ENCODE data around the gene XRCC3.

Gene XRCC3

DNA sequence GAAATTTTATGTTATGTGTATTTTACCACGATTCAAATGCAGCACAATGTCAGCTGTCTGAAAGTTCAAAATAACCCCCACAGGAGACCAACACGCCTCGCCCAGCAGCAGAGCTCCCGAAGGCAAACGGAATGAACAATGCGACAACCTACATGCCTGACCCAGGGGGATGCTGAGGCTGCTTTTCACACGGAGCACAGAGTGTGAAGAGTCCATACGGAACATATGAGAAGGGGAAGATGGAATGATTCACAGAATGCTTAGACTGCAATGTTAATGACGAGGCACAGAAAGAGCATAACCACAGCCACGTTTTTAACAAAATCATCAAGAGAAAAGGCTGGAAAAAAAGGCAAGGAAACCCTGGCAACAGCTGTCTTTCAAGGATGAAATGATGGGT is 22.9 kb upstream of the XRCC3 start:
- FAIRE-seq, result no peak

DNA sequence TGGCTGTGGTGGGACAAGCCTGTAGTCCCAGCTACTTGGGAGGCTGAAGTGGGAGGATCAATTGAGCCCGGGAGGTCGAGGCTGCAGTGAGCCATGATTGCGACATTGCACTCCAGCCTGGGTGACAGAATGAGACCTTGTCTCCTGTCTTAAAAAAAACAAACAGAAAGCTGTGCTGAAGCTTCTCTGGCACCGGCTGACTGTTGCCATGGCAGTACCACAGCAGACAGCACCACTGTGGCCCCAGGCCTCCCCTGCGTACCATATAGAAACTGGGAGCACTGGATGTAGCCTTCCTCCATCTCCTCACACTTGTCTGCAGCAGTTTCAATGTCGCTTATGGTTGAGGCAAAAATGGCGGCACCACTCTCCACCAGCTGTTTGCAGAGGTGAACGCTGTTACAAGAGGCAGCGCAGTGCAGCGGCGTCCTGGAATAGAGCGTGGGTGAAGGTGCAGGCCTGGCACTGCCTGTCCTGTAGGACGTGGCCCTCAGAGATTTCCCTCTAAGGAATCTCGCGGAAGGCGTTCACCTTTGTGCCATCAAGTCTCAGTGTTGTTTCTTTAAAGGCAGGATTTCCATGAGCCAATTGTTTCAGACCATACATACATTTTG is 22.3 kb upstream of the XRCC3 start:
- FAIRE-seq, result no peak

- no peak for FAIRE-seq
Observed at GRCh38 chr14:103736546-103737431, 21.5 kb upstream of the XRCC3 start.

DNA sequence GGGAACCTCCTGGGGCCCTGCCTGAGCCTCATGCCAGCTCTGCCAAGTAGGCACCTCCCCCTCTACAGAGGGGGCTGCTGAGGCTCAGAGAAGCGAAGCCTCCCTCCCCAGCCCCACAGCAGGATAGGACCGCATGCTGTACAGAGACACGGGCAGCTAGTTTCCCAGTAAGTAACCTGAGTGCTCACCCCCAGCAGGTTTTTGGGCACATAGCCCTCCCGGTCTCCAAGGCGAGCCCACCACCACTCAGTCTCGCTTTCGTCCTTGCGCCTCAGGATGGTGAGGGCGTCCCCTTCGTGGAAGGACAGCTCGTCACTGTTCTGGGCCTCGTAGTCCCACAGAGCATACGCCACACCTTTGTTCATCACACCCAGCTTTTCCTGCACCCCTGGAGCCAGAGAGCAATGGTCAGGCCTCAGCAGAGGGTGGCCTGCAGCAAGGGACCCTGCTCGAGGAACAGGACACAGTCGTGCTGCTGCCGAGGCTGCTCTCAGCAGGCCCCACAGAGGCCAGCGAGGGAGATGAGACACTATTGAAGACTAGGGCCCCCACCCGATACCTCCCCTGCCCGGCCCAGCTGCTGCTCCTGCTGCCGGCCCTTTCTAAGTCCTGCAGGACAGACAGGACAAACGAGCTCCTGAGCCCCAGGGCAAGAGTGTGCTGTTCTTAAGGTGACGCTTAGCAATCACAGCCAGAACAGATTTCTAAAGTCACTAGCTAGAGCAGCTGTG is 20.7 kb upstream of the XRCC3 start:
- no peak for FAIRE-seq

DNA sequence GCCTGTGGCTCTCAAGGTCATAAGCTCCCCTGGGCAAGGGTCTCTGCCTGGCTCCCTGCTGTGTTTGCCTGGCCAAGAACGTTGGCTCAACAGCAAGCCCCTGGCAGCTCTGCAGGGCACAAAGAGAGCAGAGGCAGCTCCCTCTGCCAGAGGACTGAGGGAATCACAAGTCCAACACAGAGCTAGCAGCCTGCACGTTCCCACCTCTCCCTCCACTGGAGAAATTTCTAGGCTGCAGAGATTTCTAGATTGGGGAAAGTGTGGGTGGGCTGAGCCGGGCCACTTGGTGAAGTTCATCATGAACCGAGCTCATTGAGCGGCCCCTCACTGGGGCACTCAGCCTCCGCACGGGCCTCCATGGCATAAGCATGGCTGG is 20.2 kb upstream of the XRCC3 start:
- FAIRE-seq, result no peak

DNA sequence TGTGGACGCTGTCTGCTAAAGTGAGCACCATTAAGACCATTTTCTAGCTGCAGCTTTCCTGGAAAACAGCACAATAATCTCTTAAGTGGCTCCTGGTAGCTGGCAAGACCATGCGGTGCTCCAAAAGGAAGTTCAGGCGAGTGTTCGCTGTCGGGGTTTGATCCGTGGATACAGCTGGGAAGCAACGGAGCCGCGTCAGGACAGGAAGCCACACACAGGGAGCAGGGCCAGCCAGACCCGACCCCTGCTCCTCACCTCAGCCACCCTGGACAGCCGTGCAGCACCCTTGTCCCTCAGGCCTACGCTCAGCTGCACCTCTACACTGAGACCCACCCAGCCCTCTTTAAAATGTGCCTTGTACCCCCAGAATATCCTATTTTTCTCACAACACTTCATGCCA is 19.8 kb upstream of the XRCC3 start:
- FAIRE-seq, result no peak

DNA sequence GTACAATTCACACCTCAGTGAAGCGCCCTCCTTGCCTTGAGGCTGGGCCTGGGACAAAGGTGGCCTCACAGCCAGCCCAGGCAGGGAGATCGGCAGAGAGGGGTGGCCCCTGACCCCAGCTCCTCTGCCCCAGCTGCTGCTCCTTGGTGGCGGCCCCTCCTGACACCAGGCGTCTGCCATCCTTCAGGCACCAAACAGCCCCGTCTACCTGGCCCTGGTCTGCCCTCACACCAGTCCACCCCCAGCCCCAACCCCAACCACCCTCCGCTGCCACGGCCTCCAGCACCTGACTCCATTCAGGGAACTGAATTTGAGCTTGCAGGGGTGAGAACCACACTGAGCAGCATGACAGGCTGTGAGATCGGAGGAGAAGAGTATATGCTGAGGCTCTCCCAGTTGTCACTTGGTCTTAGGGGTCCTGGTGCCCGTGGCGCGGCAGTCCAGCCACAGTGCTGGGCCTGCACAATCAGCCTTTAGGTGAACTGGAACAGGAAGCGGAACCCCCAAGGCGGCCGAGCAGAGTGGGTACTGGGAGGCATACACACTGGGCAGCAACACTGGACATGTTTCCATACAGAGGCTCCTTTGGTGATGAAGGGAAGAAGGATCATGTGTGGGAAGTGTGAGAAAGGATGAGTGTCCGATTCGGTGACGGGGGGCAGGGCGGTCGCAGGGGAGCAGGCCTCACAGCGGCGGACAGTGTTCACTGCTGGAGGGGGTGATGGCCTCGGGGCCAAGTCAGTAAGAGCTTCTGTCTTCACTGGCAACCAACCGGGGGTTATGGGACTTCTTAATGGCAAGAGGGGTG is 19.0 kb upstream of the XRCC3 start:
- FAIRE-seq, result no peak

- no peak for FAIRE-seq
Observed at GRCh38 chr14:103733651-103734050, 18.4 kb upstream of the XRCC3 start.

DNA sequence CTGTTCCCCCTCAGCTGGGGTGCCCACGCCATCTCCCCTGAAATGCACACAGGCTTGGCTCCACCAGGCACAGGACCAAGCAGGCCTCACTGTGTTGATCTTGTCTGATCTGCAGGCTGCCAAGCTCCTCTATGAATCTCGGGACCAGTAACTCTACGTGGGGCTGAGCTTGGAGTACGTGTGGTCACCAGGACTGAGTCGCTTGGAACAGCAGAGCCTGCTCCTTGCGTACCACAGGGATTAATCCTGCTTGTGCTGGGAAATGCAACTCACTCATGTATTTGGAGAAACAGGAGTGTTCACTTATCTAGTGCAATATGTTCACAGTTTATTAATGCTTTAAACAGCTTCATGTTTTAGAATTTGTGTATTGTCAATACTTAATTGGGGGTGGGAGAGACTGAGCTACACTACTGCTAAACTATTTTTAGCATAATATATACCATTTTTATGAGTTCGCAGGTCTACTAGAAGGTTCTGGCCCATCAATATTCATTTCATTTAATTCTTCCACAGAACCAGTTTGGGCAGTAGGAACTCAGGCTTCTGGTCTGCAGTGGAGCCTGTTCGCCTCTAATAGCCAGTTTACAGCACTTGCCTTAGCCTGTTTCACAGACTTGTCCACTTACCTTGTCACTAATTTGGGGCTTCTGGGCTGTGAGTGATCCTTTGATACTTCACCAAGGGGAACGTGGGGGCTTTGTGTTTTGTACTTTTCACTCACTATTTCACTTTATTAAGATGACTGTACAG is 17.8 kb upstream of the XRCC3 start:
- no peak for FAIRE-seq

DNA sequence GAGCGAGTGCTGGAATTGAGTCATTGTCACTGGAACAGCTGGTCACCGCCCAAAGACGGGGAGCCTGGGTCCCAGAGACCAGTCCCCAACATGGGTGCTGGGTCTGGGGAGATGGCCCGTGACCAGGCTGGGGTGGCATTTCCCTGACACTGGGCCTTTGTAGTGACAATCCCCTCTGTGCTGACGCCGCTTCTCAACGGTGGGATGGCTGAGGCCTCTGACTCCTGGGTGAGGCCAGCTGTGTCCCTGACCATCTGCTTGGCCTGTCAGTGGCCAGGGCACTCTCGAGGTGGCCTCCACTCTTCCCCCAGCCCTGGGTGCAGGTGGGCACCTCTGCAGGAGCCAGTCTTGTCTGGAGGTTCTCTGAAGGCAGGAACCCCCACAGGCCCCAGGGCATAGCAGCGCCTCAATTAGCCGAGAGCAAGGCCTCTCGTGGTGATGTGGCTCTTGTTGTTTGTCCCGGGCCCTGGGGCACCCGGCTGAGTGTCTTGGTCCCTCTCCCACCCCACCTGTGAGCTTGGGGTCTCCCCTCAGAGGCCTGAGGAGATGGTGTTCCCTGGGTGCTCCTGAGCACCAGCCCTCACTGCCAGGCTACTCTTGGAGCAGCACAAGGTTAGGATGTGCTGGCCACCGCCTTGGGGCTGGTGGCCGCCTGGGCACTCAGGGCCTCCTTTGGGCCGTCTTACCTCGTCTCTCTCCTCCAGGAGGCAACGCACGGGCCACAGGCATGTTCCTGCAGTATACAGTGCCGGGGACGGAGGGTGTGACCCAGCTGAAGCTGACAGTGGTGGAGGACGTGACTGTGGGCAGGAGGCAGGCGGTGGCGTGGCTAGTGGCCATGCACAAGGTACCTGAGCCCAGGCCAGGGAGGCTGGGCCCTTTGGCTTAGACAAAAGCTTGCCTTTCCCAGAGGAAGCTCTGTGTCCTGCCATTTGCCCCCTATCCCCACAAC is 16.9 kb upstream of the XRCC3 start:
- FAIRE-seq, result no peak

DNA sequence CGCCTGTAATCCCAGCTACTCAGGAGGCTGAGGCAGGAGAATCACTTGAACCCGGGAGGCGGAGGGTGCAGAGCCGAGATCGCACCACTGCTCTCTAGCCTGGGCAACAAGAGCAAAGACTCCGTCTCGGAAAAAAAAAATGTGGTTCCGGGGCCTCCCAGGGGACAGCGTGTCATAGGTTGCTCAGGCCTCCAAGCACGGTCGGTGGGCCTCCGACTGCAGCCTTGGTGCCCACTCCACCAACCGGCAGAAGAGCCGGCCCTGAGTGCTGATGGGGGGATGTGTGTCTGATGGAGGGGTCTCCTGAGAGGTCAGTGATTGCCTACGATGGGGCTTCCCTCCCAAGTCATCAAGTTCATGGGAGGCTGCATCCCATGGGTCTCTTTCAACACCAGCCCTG is 16.2 kb upstream of the XRCC3 start:
- FAIRE-seq, result no peak

DNA sequence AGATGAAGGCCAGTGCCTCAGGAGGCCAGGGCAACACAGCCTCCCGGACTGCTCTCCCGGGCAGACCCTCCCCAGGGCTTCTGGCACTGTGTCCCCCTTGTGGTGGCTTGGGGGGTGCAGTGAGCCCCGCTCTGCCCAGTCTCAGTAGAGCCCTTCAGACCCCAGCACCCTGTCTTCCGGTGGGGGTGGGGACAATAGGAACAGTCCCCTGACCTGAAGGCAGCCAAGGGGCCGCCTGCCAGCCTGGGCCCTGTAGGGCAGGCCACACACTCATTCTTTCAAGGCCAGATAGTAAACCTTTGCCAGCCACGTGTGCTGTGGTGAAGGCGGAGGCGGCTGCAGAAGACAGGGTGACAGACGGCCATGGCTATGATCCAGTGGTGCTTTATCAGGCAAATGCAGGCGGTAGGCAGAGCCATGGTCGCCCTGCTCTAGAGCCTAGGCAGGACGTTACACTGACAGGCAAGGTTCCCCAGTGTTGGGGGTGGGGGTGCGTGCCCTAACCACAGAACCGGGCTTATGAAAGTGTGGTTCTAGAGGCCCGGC is 15.3 kb upstream of the XRCC3 start:
- FAIRE-seq, result no peak

DNA sequence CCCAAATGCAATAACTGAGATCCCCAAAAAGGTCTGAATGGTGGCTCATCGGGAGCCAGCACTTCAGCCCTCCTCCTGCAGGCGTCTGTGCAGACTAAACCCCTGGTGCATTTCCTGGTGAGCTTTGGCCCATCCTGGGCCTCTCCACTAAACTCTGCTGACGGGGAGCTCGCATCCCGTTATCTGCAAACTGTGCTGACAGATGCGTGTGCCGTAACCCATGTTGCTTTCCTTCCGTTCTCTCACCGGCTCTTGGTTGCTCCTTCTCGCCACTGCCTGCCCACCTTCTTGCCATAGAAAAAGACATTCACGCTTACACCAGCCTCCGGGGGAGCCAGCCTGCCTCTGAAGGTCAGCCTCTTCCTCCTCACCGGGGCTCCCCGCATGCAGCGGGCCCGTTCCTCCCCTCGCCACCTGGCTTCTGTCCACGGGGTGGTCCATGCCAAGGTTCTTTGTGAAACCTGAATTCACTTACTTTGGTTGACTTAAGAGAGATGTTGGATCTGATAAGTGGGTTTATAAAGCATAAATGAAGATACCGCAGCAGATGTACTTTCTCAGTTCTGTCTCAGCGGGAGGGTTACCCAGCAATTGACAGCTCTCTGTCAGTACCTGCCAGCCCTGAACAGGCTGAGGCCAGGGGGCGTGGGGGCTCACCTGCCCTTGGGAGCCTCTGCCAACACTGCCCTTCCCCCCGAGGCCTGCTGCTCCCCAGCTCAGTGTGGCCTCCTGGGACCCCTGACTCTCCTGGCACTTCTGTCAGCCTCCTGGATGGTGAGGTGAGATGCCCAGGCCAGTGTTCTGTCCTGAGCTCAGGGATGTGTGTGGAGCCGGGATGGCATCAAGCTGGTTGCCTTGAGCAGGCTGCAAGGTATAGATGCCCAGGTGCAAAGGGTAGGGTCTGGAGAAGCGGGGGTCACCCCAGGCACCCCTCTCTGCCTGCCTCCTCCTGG is 14.5 kb upstream of the XRCC3 start:
- FAIRE-seq, result no peak

DNA sequence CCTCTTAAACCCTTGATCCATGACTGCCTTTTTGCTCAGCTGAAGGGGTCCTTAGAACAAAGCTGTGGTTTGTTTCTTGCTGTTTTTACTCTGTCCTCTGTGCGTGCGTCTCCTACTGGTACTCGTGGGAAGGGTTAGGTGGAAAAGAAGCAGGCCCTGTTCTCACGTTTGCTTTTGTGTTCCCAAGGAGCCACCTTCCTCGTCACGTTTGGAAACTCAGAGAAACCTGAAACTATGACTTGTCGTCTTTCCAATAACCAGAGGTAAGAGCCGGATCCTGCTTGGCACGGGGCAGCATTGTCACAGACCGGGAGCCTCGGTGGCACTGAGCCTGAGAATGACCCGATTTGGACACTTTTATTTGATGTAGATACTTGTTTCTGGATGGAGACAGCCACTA is 13.5 kb upstream of the XRCC3 start:
- no peak for FAIRE-seq

DNA sequence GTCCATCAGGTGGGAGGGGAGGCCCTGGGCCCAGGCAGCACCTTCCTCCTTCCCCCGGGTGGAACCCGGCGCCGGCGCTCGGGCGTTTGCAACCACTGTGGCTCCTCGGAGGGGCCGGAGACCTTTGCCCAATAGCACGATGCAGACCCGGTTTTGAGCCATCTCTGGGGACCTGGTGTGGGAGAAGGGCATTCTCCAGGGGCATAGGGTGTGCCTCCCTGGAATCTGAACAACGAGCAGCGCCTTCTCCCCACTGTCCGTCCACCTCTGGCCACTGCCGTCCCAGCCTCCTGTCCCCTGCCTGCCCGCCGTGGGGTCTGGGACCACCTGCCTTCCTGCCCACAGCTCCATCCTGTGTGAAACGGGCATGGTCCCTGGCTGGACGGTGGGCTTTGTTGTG is 12.9 kb upstream of the XRCC3 start:
- FAIRE-seq, result no peak

GRCh38 chr14:103727313-103727980 is 12.2 kb upstream of the XRCC3 start:
- FAIRE-seq, result no peak

- FAIRE-seq, result no peak
Observed at GRCh38 chr14:103726474-103726873, 11.2 kb upstream of the XRCC3 start.

GRCh38 chr14:103725739-103726395 is 10.6 kb upstream of the XRCC3 start:
- no peak for FAIRE-seq

Data from islet of Langerhans (tissue), 1 donor.